Hematopoietic multipotent progenitor cell (in vitro differentiated cells): ENCODE measurements around the gene TMEM72. TPM values are rescaled to one million over a fixed set of nuclear protein-coding genes. Genes with fewer than 3 reads are reported as not detected.

Experiments used
- DNase-seq, 3 donors: peaks; one replicate each; pipeline ENCODE4 v3.0.0-alpha.2; 2011 to 2015; ENCODE audit warnings: low read depth in 2 of 3, low spot score in 2 of 3
- total RNA-seq: library from RNA; depleted of rRNA; stranded (reverse); fragments of >200 nt; gene quantifications from one replicate; pipeline ENCODE4 v1.2.3, GENCODE V29; 2012

Gene TMEM72
- total RNA-seq, 1 donor: 3.8 TPM

GRCh38 chr10:44932517-44933450 is 21.6 kb downstream of the TMEM72 start:
- peak; percentile 51 to 88 (median 75) for DNase-seq

- no peak for DNase-seq
These were observed 22.5 kb downstream of the TMEM72 start for GRCh38 chr10:44933451-44934321.

GRCh38 chr10:44934416-44935200 is 23.5 kb downstream of the TMEM72 start:
- DNase-seq: no peak

- no peak for DNase-seq
These were observed 24.2 kb downstream of the TMEM72 start for GRCh38 chr10:44935201-44935965.

- no peak for DNase-seq
These were observed 24.8 kb downstream of the TMEM72 start for GRCh38 chr10:44935966-44936295.

GRCh38 chr10:44936314-44936975 is 25.3 kb downstream of the TMEM72 start:
- DNase-seq: no peak

GRCh38 chr10:44937196-44938005 is 26.3 kb downstream of the TMEM72 start:
- DNase-seq: no peak

GRCh38 chr10:44938956-44939355 is 27.8 kb downstream of the TMEM72 start:
- DNase-seq: no peak

GRCh38 chr10:44939691-44940401 is 28.7 kb downstream of the TMEM72 start:
- DNase-seq: no peak

GRCh38 chr10:44944354-44944753 is 33.2 kb downstream of the TMEM72 start:
- DNase-seq: peak in 1 of 3 donors; percentile 29

GRCh38 chr10:44946205-44946604 is 35.1 kb downstream of the TMEM72 start:
- DNase-seq: no peak

- no peak for DNase-seq
These were observed 36.4 kb downstream of the TMEM72 start for GRCh38 chr10:44947371-44948152.

GRCh38 chr10:44948642-44949041 is 37.5 kb downstream of the TMEM72 start:
- peak in 1 of 3 donors; percentile 21 for DNase-seq

GRCh38 chr10:44949127-44949802 is 38.1 kb downstream of the TMEM72 start:
- no peak for DNase-seq

GRCh38 chr10:44949915-44950314 is 38.8 kb downstream of the TMEM72 start:
- no peak for DNase-seq

- DNase-seq: no peak
These were observed 39.4 kb downstream of the TMEM72 start for GRCh38 chr10:44950326-44951225.
